ENCODE data around the gene MS4A3.
"Not testable (repeated sequence)": the region's sequence is repeated elsewhere in the genome, so short reads cannot be mapped to it uniquely, and the experiment has no call there.

MS4A3 gene, protein sequence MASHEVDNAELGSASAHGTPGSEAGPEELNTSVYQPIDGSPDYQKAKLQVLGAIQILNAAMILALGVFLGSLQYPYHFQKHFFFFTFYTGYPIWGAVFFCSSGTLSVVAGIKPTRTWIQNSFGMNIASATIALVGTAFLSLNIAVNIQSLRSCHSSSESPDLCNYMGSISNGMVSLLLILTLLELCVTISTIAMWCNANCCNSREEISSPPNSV

DNA sequence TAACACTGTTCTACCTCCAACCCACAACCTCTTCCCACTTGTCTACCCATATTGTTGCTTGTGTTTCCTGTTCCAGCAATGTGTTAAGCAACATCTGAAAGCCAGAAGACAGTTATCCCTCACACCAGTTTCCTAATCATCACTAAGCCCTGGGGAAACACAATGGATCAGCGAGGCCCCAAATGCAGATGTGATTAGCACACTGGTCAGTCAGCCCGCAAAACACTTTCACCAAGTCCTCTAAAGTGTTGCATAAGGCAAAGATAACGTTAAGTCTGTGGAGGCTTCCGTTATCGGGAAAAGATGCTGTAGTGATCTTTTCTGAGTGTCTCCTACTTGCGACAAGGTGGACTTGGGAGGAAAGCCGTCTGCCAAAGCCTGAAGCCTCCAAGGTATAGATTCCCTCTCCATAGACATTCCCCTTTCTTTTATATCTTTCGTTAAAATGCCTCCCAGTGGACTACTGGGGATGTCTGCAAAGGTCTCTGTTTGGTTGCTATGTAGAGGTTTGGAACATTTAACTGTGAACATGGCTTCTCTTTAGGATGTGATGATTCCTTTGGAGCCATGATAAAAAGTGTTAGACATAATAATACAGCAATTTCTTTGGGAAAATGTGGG lies at the start of gene MS4A3:
Gene MS4A3 (plus strand): TSS at position 317 of the 621 bp plus-strand sequence. CDS start 4,496 bp downstream, outside the sequence.
- Histone ChIP-seq H3K27me3 (ENCODE audit: insufficient read depth, low read depth) (no peaks in the 10 kb centered on the region), H2AFZ (ENCODE audit: low read depth) (no peak within 1 kb of the TSS), H3K79me2 (ENCODE audit: insufficient read depth, low read depth) (no peaks in the 10 kb centered on the region), H3K4me1 (ENCODE audit: low read depth, poor library complexity, severe bottlenecking) (no peaks in the 10 kb centered on the region), H3K4me2 (no peak within 1 kb of the TSS), H4K20me1 (ENCODE audit: insufficient read depth) (no peaks in the 10 kb centered on the region), H3K4me3 (IDR thresholded peaks at IDR 0.05; ENCODE audit: insufficient read depth, low read depth, low read length) (no peak within 1 kb of the TSS), H3K9ac (no peak within 1 kb of the TSS), H3K36me3 (ENCODE audit: insufficient read depth) (no peaks in the 10 kb centered on the region), H3K27ac (no peak within 1 kb of the TSS)
- TF ChIP-seq, protein P1, sequence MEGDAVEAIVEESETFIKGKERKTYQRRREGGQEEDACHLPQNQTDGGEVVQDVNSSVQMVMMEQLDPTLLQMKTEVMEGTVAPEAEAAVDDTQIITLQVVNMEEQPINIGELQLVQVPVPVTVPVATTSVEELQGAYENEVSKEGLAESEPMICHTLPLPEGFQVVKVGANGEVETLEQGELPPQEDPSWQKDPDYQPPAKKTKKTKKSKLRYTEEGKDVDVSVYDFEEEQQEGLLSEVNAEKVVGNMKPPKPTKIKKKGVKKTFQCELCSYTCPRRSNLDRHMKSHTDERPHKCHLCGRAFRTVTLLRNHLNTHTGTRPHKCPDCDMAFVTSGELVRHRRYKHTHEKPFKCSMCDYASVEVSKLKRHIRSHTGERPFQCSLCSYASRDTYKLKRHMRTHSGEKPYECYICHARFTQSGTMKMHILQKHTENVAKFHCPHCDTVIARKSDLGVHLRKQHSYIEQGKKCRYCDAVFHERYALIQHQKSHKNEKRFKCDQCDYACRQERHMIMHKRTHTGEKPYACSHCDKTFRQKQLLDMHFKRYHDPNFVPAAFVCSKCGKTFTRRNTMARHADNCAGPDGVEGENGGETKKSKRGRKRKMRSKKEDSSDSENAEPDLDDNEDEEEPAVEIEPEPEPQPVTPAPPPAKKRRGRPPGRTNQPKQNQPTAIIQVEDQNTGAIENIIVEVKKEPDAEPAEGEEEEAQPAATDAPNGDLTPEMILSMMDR (conservative IDR thresholded peaks at IDR 0.05; ENCODE audit: low read depth, low read length) = no peak

DNA sequence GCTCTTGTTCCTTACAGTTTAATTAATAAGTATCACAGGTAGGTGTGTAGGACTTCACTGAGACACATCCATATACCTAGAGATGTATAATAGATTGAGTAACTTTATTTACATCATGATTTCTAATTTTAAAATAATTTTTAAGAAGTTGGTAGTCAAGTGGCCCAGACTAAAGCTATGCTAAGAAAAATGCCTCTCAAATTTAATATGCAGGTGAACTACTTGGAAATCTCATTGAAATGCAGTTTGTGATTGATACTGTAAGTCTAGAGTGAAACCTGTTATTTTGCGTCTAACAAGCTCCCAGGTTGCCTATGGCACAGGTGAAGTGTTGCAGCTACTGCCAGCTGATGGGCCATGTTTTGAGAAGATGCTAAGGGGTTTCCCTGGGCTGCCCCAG lies 39.6 kb upstream of the MS4A3 start, which contains the start of gene OOSP4B:
Gene OOSP4B (plus strand): TSS at position 301 of the 400 bp plus-strand sequence.
- Histone ChIP-seq H3K36me3 (ENCODE audit: insufficient read depth) (no peaks in the 10 kb centered on the region), H4K20me1 (ENCODE audit: insufficient read depth) (no peaks in the 10 kb centered on the region), H3K27ac (no peak within 1 kb of the TSS), H3K4me1 (ENCODE audit: low read depth, poor library complexity, severe bottlenecking) (no peaks in the 10 kb centered on the region), H3K27me3 (ENCODE audit: insufficient read depth, low read depth) (no peaks in the 10 kb centered on the region), H3K9ac (no peak within 1 kb of the TSS), H3K4me2 (no peak within 1 kb of the TSS), H3K79me2 (ENCODE audit: insufficient read depth, low read depth) (no peaks in the 10 kb centered on the region), H3K4me3 (IDR thresholded peaks at IDR 0.05; ENCODE audit: insufficient read depth, low read depth, low read length) (no peak within 1 kb of the TSS), H2AFZ (ENCODE audit: low read depth) (no peak within 1 kb of the TSS)
- TF ChIP-seq, protein P1 (conservative IDR thresholded peaks at IDR 0.05; ENCODE audit: low read depth, low read length) = no peak

DNA sequence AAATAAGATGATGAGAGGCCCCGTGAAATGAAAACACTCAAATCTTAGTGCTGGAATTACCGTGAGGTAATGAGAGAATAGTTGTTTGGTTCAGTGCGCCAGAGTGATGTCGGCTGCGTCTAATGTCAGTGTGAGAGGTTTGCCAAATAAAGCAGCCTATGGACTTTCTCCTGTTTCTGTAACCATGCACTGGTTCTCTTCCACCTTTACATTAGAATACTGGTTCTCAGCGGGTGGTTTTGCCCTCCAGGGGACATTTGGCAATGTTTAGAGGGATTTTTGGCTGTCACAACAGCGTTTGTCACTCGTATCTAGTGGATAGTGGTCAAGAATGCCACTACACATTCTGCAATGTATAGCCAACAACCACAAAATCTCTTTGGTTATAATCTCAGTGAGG lies 38.4 kb upstream of the MS4A3 start:
- H3K27me3 ChIP-seq (ENCODE audit: insufficient read depth, low read depth) = no peaks in the 10 kb centered on the region
- TF ChIP-seq, protein P1 (conservative IDR thresholded peaks at IDR 0.05; ENCODE audit: low read depth, low read length) = no peak
- no peak overlapping the region for H3K9ac ChIP-seq
- H3K79me2 ChIP-seq (ENCODE audit: insufficient read depth, low read depth) = no peaks in the 10 kb centered on the region
- no peak overlapping the region for H3K4me2 ChIP-seq
- no peak overlapping the region for H3K27ac ChIP-seq
- H3K4me1 ChIP-seq (ENCODE audit: low read depth, poor library complexity, severe bottlenecking) = no peaks in the 10 kb centered on the region
- no peaks in the 10 kb centered on the region for H3K36me3 ChIP-seq (ENCODE audit: insufficient read depth)
- no peaks in the 10 kb centered on the region for H4K20me1 ChIP-seq (ENCODE audit: insufficient read depth)
- no peak overlapping the region for H3K4me3 ChIP-seq (IDR thresholded peaks at IDR 0.05; ENCODE audit: insufficient read depth, low read depth, low read length)
- no peak overlapping the region for H2AFZ ChIP-seq (ENCODE audit: low read depth)

DNA sequence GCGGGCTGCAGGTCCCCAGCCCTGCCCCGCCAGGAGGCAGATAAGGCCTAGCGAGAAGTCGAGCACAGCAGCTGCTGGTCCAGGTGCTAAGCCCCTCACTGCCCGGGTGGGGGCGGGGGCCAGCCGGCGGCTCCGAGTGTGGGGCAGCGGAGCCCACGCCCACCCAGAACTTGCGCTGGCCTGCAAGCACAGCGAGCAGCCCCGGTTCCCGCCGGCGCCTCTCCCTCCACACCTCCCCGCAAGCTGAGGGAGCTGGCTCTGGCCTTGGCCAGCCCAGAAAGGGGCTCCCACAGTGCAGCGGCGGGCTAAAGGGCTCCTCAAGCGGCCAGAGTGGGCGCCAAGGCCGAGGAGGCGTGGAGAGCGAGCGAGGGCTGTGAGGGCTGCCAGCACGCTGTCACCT lies 36.1 kb upstream of the MS4A3 start:
- H4K20me1 ChIP-seq (ENCODE audit: insufficient read depth); H3K9ac ChIP-seq; H3K4me1 ChIP-seq (ENCODE audit: low read depth, poor library complexity, severe bottlenecking); H3K27ac ChIP-seq; H3K4me3 ChIP-seq (IDR thresholded peaks at IDR 0.05; ENCODE audit: insufficient read depth, low read depth, low read length); H3K36me3 ChIP-seq (ENCODE audit: insufficient read depth); H3K79me2 ChIP-seq (ENCODE audit: insufficient read depth, low read depth); H2AFZ ChIP-seq (ENCODE audit: low read depth); H3K4me2 ChIP-seq; H3K27me3 ChIP-seq (ENCODE audit: insufficient read depth, low read depth): not testable (repeated sequence)

DNA sequence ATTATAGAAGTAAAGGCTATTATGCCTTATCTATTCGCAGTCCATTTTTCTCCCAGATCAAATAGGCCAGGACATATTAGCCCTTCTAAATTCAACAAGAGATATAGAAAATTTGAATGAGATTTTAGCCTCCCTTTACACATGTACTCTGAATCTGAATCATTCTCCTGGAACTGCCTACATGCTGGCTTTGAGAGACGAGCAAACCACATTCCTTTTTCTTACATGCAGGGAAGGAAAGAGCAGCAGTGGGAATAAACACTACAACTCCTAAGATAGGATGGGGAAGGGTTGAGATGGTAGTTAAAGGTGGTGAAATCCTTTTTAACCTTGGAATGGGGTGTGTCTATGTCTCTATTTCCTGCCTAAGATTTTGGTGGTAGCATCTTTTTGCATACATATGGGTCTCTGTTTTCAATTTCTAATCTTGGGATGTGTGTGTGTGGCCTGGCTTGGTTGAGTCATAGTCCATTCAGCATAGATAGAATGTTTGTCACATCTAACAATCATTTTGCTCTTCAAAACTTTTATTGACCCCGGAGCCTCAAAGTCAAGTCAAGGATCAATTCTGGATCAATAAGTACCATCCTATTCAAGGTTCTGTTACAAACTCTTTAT lies 27.3 kb upstream of the MS4A3 start:
- TF ChIP-seq, protein P1 (conservative IDR thresholded peaks at IDR 0.05; ENCODE audit: low read depth, low read length) = no peak
- no peak overlapping the region for H3K9ac ChIP-seq
- no peak overlapping the region for H3K27ac ChIP-seq
- H3K79me2 ChIP-seq (ENCODE audit: insufficient read depth, low read depth) = no peaks in the 10 kb centered on the region
- no peaks in the 10 kb centered on the region for H3K36me3 ChIP-seq (ENCODE audit: insufficient read depth)
- no peaks in the 10 kb centered on the region for H3K4me1 ChIP-seq (ENCODE audit: low read depth, poor library complexity, severe bottlenecking)
- H4K20me1 ChIP-seq (ENCODE audit: insufficient read depth) = no peaks in the 10 kb centered on the region
- H3K27me3 ChIP-seq (ENCODE audit: insufficient read depth, low read depth) = no peaks in the 10 kb centered on the region
- H3K4me3 ChIP-seq (IDR thresholded peaks at IDR 0.05; ENCODE audit: insufficient read depth, low read depth, low read length) = no peak overlapping the region
- H3K4me2 ChIP-seq = no peak overlapping the region
- no peak overlapping the region for H2AFZ ChIP-seq (ENCODE audit: low read depth)
